ENCODE measurements around the gene SGSH.

Gene SGSH

GRCh38 chr17:80227156-80227555, 7.0 kb upstream of the SGSH start:
- Histone ChIP-seq H3K36me3 (ENCODE audit: control insufficient read depth, insufficient read depth, low read length) (no peaks in the 10 kb centered on the region), H3K27me3 (replicated peaks; ENCODE audit: control insufficient read depth, insufficient read depth, low read length) (no peaks in the 10 kb centered on the region; the same call in 1 of the 2 replicates), H3K4me3 (replicated peaks; ENCODE audit: low read depth, low read length) (no peak overlapping the region)
- no peak for DNase-seq (ENCODE audit: extremely low read depth, insufficient read length)
- no peak for TF ChIP-seq CTCF (IDR thresholded peaks at IDR 0.05; ENCODE audit: insufficient read depth, low read length, poor library complexity, severe bottlenecking)

- Histone ChIP-seq H3K27me3 (replicated peaks; ENCODE audit: control insufficient read depth, insufficient read depth, low read length) (no peaks in the 10 kb centered on the region; the same call in 1 of the 2 replicates), H3K4me3 (replicated peaks; ENCODE audit: low read depth, low read length) (no peak overlapping the region), H3K36me3 (ENCODE audit: control insufficient read depth, insufficient read depth, low read length) (no peaks in the 10 kb centered on the region)
- no peak for DNase-seq (ENCODE audit: extremely low read depth, insufficient read length)
- TF ChIP-seq CTCF (IDR thresholded peaks at IDR 0.05; ENCODE audit: insufficient read depth, low read length, poor library complexity, severe bottlenecking) = no peak
Observed at GRCh38 chr17:80225230-80225629, 5.1 kb upstream of the SGSH start.

GRCh38 chr17:80224683-80225082, 4.5 kb upstream of the SGSH start:
- H3K4me3 ChIP-seq (replicated peaks; ENCODE audit: low read depth, low read length) = no peak overlapping the region
- no peak for DNase-seq (ENCODE audit: extremely low read depth, insufficient read length)
- TF ChIP-seq CTCF (IDR thresholded peaks at IDR 0.05; ENCODE audit: insufficient read depth, low read length, poor library complexity, severe bottlenecking) = no peak
- no peaks in the 10 kb centered on the region for H3K36me3 ChIP-seq (ENCODE audit: control insufficient read depth, insufficient read depth, low read length)
- H3K27me3 ChIP-seq (replicated peaks; ENCODE audit: control insufficient read depth, insufficient read depth, low read length) = no peaks in the 10 kb centered on the region; the same call in 1 of the 2 replicates

- Histone ChIP-seq H3K27me3 (replicated peaks; ENCODE audit: control insufficient read depth, insufficient read depth, low read length) (no peaks in the 10 kb centered on the region; the same call in 1 of the 2 replicates), H3K36me3 (ENCODE audit: control insufficient read depth, insufficient read depth, low read length) (no peaks in the 10 kb centered on the region), H3K4me3 (replicated peaks; ENCODE audit: low read depth, low read length) (no peak overlapping the region)
- DNase-seq (ENCODE audit: extremely low read depth, insufficient read length) = no peak
- TF ChIP-seq CTCF (IDR thresholded peaks at IDR 0.05; ENCODE audit: insufficient read depth, low read length, poor library complexity, severe bottlenecking) = no peak
Observed at GRCh38 chr17:80223838-80224497, 3.8 kb upstream of the SGSH start.

- TF ChIP-seq CTCF (IDR thresholded peaks at IDR 0.05; ENCODE audit: insufficient read depth, low read length, poor library complexity, severe bottlenecking) = no peak
- no peaks in the 10 kb centered on the region for H3K27me3 ChIP-seq (replicated peaks; ENCODE audit: control insufficient read depth, insufficient read depth, low read length)
- no peak for DNase-seq (ENCODE audit: extremely low read depth, insufficient read length)
- no peak overlapping the region for H3K4me3 ChIP-seq (replicated peaks; ENCODE audit: low read depth, low read length)
- peaks cover 2% of the 10 kb centered on the region for H3K36me3 ChIP-seq (ENCODE audit: control insufficient read depth, insufficient read depth, low read length)
Observed at GRCh38 chr17:80223142-80223815, 3.1 kb upstream of the SGSH start.
